NT2/D1 (cell line): Measurements from ENCODE around the gene ZNF436.
A peak's percentile ranks its signal among the peaks of the same experiment; 100 is the strongest.

Source experiments
- DNase-seq: peaks from one replicate; pipeline ENCODE4 v3.0.0-alpha.2; 2011; ENCODE audit warnings: low read depth, low spot score
- H3K27me3 ChIP-seq: 2 replicates; pipeline ENCODE4 v1.6.0; 2011; ENCODE audit warnings: mild to moderate bottlenecking; ENCODE audit not compliant: insufficient read length, insufficient read depth
- H3K36me3 ChIP-seq: 2 replicates; pipeline ENCODE4 v1.6.1; 2011; ENCODE audit warnings: mild to moderate bottlenecking, low read length, mixed read lengths; ENCODE audit not compliant: insufficient read depth, insufficient read length
- H3K4me1 ChIP-seq: 2 replicates; pipeline ENCODE4 v1.5.1; 2011; ENCODE audit not compliant: insufficient read depth, insufficient read length
- H3K4me3 ChIP-seq: 2 replicates; pipeline ENCODE4 v1.5.1; 2011; ENCODE audit warnings: low read depth; ENCODE audit not compliant: insufficient read length
- H3K9ac ChIP-seq: 2 replicates; pipeline ENCODE4 v1.6.0; 2011; ENCODE audit warnings: low read depth; ENCODE audit not compliant: insufficient read length
- H3K9me3 ChIP-seq: 2 replicates; pipeline ENCODE4 v1.5.1; 2011; ENCODE audit warnings: mild to moderate bottlenecking, low read length; ENCODE audit not compliant: insufficient read depth
- SUZ12 ChIP-seq: IDR thresholded peaks from 2 replicates; pipeline ENCODE4 v1.6.1; 2011; ENCODE audit not compliant: insufficient read length, insufficient read depth; ENCODE audit errors: extremely low read depth
- YY1 ChIP-seq: IDR thresholded peaks from 2 replicates; pipeline ENCODE4 v1.6.1; 2011; ENCODE audit not compliant: insufficient read length, insufficient read depth
- ZNF274 ChIP-seq: IDR thresholded peaks from 2 replicates; pipeline ENCODE4 v1.6.1; 2011; ENCODE audit warnings: mild to moderate bottlenecking, low read depth, low read length

Gene ZNF436

DNA sequence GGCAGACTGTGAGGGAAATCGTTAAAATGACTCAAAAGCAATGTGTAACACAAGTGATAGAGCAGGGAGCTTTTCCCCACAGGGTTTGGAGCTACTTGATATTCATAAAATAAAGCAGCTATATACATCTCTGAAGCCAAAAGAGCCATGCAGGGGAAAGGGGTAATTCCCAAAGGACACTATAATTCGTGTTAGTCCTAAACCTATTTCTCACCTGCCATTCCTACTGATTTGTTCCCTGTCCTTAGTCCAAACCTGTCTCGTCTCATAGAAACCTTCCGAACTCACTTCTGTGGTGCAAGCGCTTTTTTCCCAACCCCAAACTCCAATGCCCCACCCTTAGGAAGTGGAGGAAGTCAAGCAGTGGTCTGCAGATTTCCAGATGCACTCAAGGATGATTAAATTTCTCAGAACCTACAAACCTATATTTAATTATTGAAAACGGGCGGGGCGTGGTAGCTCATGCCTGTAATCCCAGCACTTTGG is 24.6 kb downstream of the ZNF436 start:
- TF ChIP-seq SUZ12 (no peak), ZNF274 (no peak), YY1 (no peak)
- Histone ChIP-seq H3K36me3 (peaks cover 10% of the 10 kb centered on the region), H3K4me1 (no peaks in the 10 kb centered on the region), H3K9me3 (no peaks in the 10 kb centered on the region), H3K9ac (peak overlapping the region; percentile 86), H3K27me3 (peaks cover 5% of the 10 kb centered on the region), H3K4me3 (peak overlapping the region; percentile 41)
- no peak for DNase-seq

- H3K9ac ChIP-seq = peak within 1 kb of the TSS; percentile 88
- TF ChIP-seq SUZ12 = no peak
- TF ChIP-seq YY1 = no peak
- no peak for TF ChIP-seq ZNF274
- peak within 1 kb of the TSS; percentile 82 for H3K4me3 ChIP-seq
- peaks cover 10% of the 10 kb centered on the region for H3K36me3 ChIP-seq
- peak; percentile 98 for DNase-seq
- H3K27me3 ChIP-seq = no peaks in the 10 kb centered on the region
- H3K9me3 ChIP-seq = no peaks in the 10 kb centered on the region
- H3K4me1 ChIP-seq = no peaks in the 10 kb centered on the region
Measured at GRCh38 chr1:23344111-23344986, 25.3 kb downstream of the ZNF436 start, which contains the start of gene HNRNPR. Gene HNRNPR (minus strand): TSS chr1:23344284. CDS start chr1:23341008, 3,276 bp downstream.

DNA sequence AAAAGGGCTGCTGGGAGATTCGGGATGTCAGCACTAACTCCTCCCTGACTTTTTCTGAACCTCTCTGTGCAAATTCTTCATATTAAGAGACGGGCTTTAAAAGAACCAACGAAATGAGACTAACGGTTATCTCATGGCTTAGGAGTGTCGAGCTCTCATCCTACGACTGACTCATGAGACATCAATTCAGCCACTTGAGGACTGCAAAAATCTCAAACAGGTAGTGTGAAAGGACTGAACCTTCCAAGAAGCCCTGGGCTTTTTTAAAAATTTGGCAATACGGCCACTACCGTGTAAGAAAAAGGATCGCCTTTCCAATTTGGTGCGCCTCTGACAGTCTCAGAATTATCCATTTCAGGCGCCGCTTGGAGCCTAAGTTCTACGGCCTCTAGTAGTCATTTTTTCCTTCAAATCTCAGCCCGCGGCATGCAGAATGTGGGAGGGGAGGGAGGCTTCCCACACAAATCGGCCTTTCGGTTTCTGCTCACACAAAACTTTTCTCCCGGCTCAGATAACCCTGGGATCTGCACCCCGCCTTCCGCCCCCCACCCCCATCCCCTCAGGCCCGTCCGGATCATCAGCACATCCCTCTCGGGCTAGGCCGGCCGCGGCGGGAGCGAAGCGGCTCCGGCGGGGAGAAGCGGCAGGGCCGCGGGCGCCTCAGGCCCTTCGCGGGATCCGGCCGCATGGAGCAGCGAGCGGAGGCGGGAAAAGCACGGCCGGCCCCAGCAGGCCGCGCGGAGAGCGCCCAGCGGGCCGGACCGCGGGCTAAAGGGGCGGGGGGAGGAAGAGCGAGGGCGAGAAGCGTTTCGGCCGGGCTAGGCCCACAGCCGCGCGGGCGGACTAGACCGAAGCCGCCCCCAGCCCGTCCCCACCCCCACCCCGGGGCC is 26.2 kb downstream of the ZNF436 start:
- Histone ChIP-seq H3K4me3 (peak overlapping the region; percentile 82), H3K27me3 (no peaks in the 10 kb centered on the region)
- DNase-seq = no peak

GRCh38 chr1:23341931-23342692 is 27.5 kb downstream of the ZNF436 start:
- DNase-seq = no peak
- no peaks in the 10 kb centered on the region for H3K27me3 ChIP-seq
- no peak for TF ChIP-seq SUZ12
- no peak for TF ChIP-seq YY1
- no peak for TF ChIP-seq ZNF274
- H3K4me1 ChIP-seq = no peaks in the 10 kb centered on the region
- peak overlapping the region; percentile 82 for H3K4me3 ChIP-seq
- peak overlapping the region; percentile 88 for H3K9ac ChIP-seq
- H3K36me3 ChIP-seq = peaks cover 30% of the 10 kb centered on the region
- no peaks in the 10 kb centered on the region for H3K9me3 ChIP-seq

More for the DNA sequence above, 26.2 kb downstream of the ZNF436 start:
- TF ChIP-seq YY1 = no peak
- no peak for TF ChIP-seq SUZ12
- no peak for TF ChIP-seq ZNF274
- Histone ChIP-seq H3K9me3 (no peaks in the 10 kb centered on the region), H3K36me3 (peaks cover 17% of the 10 kb centered on the region), H3K4me1 (no peaks in the 10 kb centered on the region), H3K9ac (peak overlapping the region; percentile 88)

DNA sequence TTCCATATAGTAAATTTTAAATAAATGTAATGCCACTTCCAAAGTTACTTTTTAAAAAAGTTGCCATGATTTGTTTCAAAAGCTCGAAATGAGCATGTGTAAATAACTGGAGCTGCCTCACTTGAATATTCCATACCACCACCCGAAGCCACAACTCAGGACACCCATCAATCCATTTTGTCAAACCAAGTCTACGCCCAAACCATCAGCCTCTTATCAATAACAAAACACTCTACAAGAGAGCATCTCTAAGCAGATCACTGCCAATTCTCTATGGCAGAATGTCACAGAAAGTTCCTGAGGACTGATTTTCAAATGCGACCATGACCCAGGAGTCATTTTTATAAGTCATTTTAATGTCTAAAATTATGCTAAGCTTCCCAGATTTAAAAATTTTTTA is 30.0 kb downstream of the ZNF436 start:
- Histone ChIP-seq H3K36me3 (peaks cover 43% of the 10 kb centered on the region), H3K9ac (no peak overlapping the region), H3K27me3 (no peaks in the 10 kb centered on the region), H3K4me1 (no peaks in the 10 kb centered on the region), H3K4me3 (no peak overlapping the region), H3K9me3 (no peaks in the 10 kb centered on the region)
- TF ChIP-seq SUZ12 (no peak), ZNF274 (no peak), YY1 (no peak)
- no peak for DNase-seq

DNA sequence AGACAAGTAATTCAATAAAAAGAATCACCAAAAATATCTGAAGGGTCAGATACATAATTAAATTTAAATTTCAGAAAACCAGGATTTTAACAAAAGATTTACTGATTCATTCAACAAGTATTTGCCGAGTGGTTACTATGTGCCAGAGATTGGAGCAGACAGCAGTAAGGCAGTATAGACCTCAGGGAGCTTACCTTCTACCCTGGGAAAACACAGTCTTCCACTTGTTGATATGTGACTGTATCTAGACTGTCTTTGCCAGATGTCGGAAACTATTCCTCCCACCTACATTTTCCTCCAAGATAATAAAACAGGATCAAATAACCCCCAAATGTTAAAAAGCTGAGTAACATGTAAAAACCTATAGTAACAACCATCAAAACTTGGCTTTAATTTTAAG is 31.8 kb downstream of the ZNF436 start:
- DNase-seq = no peak
- Histone ChIP-seq H3K27me3 (no peaks in the 10 kb centered on the region), H3K9ac (no peak overlapping the region), H3K4me1 (no peaks in the 10 kb centered on the region), H3K36me3 (peaks cover 58% of the 10 kb centered on the region), H3K4me3 (no peak overlapping the region), H3K9me3 (no peaks in the 10 kb centered on the region)
- no peak for TF ChIP-seq SUZ12
- TF ChIP-seq ZNF274 = no peak
- no peak for TF ChIP-seq YY1

GRCh38 chr1:23331713-23332112 is 37.9 kb downstream of the ZNF436 start:
- no peak for TF ChIP-seq SUZ12
- no peak for TF ChIP-seq ZNF274
- TF ChIP-seq YY1 = no peak

More at GRCh38 chr1:23331713-23332112, 37.9 kb downstream of the ZNF436 start:
- Histone ChIP-seq H3K4me3 (no peak overlapping the region), H3K27me3 (no peaks in the 10 kb centered on the region), H3K9ac (no peak overlapping the region), H3K36me3 (peaks cover 78% of the 10 kb centered on the region), H3K4me1 (no peaks in the 10 kb centered on the region), H3K9me3 (no peaks in the 10 kb centered on the region)
- DNase-seq = no peak
